Liver (tissue), 3 donors: Measurements from ENCODE around the gene PREX1.

Experiments used
- CTCF ChIP-seq: fragments of 150-350 bp; IDR thresholded peaks from 2 replicates; pipeline ENCODE4 v1.5.1; 2017; ENCODE audit warnings: improper control_type of control experiment, low read depth, low read length; ENCODE audit not compliant: missing input control
- EGR1 ChIP-seq, 2 donors: IDR thresholded peaks; 2 replicates each; pipeline ENCODE4 v1.6.1; 2016 to 2018; ENCODE audit warnings: antibody characterized with exemption in 2 of 2, low read depth in 2 of 2
- GABPA ChIP-seq, 2 donors: IDR thresholded peaks in 1 of 2; conservative IDR thresholded peaks in 1 of 2; 2 replicates each; pipeline ENCODE4 v1.6.1; 2016; ENCODE audit warnings: antibody characterized with exemption in 2 of 2, mild to moderate bottlenecking in 1 of 2, moderate library complexity in 1 of 2
- RXRA ChIP-seq, 2 donors: IDR thresholded peaks; 2 replicates each; pipeline ENCODE4 v1.6.1; 2017 to 2018; ENCODE audit warnings: antibody characterized with exemption in 2 of 2, mild to moderate bottlenecking in 1 of 2
- SP1 ChIP-seq: IDR thresholded peaks from 2 replicates; pipeline ENCODE4 v1.6.1; 2018; ENCODE audit warnings: antibody characterized with exemption, mild to moderate bottlenecking
- TAF1 ChIP-seq: conservative IDR thresholded peaks from 2 replicates; pipeline ENCODE4 v1.6.1; 2016; ENCODE audit warnings: antibody characterized with exemption, mild to moderate bottlenecking
- TF ChIP-seq, protein P1 (sequence below): IDR thresholded peaks from 2 replicates; pipeline ENCODE4 v1.6.1; 2016; ENCODE audit warnings: antibody characterized with exemption
- TF ChIP-seq, protein P2 (sequence below): IDR thresholded peaks from 2 replicates; pipeline ENCODE4 v1.6.1; 2016; ENCODE audit warnings: antibody characterized with exemption, mild to moderate bottlenecking
- donor health status: healthy.
- donor health status: healthy.

DNA sequence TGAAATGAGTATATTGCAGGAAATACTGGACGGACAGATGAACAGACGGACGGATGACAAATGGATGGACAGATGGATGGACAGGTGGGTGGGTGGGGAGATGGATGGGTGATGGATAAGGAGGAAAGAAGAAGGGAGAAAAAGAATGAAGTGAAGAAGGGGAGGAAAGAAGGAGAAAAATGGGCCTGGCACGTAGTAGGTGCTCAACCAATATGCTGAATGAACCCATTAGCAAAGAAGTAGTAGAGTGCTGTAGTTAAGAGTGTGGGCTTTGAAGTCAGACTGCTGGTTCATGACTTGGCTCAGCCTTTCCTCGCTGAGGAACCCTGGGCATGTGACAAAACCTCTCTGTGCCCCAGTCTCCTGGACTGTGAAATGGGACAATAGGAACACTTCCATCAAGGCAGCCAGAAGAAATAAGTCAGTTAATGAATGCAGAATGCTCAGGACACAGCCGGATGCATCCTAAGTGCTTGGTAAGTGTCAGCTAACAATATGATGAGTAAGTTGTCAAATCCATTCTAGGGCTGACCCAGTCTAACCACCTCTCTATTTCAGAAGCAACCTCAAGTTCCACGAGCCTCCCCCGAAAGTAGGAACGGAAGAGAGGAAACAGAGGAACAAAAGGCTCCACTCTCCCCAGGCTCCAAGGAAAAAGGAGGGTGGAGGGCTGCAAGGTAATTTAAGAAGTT, 37.9 kb downstream of the PREX1 start:
- TF ChIP-seq CTCF (no peak), TAF1 (no peak), EGR1 (IDR thresholded peaks at IDR 0.05; ENCODE audit: low read depth in 2 of 2) (no peak), RXRA (IDR thresholded peaks at IDR 0.05) (no peak), GABPA (IDR thresholded peaks at IDR 0.05 in 1 of 2, conservative IDR thresholded peaks at IDR 0.05 in 1 of 2) (no peak), SP1 (no peak)
- TF ChIP-seq, protein P1, sequence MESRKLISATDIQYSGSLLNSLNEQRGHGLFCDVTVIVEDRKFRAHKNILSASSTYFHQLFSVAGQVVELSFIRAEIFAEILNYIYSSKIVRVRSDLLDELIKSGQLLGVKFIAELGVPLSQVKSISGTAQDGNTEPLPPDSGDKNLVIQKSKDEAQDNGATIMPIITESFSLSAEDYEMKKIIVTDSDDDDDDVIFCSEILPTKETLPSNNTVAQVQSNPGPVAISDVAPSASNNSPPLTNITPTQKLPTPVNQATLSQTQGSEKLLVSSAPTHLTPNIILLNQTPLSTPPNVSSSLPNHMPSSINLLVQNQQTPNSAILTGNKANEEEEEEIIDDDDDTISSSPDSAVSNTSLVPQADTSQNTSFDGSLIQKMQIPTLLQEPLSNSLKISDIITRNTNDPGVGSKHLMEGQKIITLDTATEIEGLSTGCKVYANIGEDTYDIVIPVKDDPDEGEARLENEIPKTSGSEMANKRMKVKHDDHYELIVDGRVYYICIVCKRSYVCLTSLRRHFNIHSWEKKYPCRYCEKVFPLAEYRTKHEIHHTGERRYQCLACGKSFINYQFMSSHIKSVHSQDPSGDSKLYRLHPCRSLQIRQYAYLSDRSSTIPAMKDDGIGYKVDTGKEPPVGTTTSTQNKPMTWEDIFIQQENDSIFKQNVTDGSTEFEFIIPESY = no peak
- TF ChIP-seq, protein P2, sequence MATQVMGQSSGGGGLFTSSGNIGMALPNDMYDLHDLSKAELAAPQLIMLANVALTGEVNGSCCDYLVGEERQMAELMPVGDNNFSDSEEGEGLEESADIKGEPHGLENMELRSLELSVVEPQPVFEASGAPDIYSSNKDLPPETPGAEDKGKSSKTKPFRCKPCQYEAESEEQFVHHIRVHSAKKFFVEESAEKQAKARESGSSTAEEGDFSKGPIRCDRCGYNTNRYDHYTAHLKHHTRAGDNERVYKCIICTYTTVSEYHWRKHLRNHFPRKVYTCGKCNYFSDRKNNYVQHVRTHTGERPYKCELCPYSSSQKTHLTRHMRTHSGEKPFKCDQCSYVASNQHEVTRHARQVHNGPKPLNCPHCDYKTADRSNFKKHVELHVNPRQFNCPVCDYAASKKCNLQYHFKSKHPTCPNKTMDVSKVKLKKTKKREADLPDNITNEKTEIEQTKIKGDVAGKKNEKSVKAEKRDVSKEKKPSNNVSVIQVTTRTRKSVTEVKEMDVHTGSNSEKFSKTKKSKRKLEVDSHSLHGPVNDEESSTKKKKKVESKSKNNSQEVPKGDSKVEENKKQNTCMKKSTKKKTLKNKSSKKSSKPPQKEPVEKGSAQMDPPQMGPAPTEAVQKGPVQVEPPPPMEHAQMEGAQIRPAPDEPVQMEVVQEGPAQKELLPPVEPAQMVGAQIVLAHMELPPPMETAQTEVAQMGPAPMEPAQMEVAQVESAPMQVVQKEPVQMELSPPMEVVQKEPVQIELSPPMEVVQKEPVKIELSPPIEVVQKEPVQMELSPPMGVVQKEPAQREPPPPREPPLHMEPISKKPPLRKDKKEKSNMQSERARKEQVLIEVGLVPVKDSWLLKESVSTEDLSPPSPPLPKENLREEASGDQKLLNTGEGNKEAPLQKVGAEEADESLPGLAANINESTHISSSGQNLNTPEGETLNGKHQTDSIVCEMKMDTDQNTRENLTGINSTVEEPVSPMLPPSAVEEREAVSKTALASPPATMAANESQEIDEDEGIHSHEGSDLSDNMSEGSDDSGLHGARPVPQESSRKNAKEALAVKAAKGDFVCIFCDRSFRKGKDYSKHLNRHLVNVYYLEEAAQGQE = no peak
